ENCODE results near the gene PCDH7. TPM values are rescaled to one million over a fixed set of nuclear protein-coding genes. Genes with fewer than 3 reads are reported as not detected.

Gene PCDH7
- total RNA-seq, 1 experiment from 2014 or later: 28.6 TPM

DNA sequence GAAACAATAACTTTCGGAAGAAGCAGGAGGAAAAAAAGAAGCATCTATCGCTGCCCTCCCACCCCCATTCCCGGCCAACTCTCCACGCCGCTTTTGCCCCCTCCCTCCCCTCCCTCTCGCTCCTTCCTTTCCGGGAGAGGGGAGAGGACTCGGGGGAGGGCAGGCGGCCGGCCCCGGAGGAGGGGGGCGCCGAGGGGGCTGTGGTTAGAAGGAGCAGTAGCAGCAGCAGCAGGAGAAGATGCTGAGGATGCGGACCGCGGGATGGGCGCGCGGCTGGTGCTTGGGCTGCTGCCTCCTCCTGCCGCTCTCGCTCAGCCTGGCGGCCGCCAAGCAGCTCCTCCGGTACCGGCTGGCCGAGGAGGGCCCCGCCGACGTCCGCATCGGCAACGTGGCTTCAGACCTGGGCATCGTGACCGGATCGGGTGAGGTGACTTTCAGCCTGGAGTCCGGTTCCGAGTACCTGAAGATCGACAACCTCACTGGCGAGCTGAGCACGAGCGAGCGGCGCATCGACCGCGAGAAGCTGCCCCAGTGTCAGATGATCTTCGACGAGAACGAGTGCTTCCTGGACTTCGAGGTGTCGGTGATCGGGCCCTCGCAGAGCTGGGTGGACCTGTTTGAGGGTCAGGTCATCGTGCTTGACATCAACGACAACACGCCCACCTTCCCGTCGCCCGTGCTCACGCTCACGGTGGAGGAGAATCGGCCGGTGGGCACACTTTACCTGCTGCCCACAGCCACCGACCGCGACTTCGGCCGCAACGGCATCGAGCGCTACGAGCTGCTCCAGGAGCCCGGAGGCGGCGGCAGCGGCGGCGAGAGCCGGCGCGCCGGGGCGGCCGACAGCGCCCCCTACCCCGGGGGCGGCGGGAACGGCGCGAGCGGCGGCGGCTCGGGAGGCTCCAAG lies 1.3 kb downstream of the PCDH7 start:
- BruUV-seq (replicated peaks): no TSS peak
- peak overlapping the region; percentile 94 for H2AFZ ChIP-seq
- peak overlapping the region; percentile 64 for H3K4me3 ChIP-seq
- peaks cover 17% of the 10 kb centered on the region for H4K20me1 ChIP-seq (ENCODE audit: insufficient read depth)
- POLR2A ChIA-PET (ENCODE audit: unreplicated experiment): no interaction called here
- no peaks in the 10 kb centered on the region for H3K36me3 ChIP-seq (ENCODE audit: low read depth)
- peaks cover 55% of the 10 kb centered on the region for H3K79me2 ChIP-seq (ENCODE audit: low read depth)
- H3K4me2 ChIP-seq: peak overlapping the region; percentile 99
- H3F3A ChIP-seq (ENCODE audit: insufficient read depth, low read depth): peaks cover 14% of the 10 kb centered on the region
- H3K9me3 ChIP-seq (ENCODE audit: insufficient read depth, low read depth): no peaks in the 10 kb centered on the region
- H3K4me1 ChIP-seq (replicated peaks; ENCODE audit: insufficient read depth): peaks cover 23% of the 10 kb centered on the region
- no peak for TF ChIP-seq EZH2 (IDR thresholded peaks at IDR 0.05; ENCODE audit: low read depth)
- TF ChIP-seq, protein P1, sequence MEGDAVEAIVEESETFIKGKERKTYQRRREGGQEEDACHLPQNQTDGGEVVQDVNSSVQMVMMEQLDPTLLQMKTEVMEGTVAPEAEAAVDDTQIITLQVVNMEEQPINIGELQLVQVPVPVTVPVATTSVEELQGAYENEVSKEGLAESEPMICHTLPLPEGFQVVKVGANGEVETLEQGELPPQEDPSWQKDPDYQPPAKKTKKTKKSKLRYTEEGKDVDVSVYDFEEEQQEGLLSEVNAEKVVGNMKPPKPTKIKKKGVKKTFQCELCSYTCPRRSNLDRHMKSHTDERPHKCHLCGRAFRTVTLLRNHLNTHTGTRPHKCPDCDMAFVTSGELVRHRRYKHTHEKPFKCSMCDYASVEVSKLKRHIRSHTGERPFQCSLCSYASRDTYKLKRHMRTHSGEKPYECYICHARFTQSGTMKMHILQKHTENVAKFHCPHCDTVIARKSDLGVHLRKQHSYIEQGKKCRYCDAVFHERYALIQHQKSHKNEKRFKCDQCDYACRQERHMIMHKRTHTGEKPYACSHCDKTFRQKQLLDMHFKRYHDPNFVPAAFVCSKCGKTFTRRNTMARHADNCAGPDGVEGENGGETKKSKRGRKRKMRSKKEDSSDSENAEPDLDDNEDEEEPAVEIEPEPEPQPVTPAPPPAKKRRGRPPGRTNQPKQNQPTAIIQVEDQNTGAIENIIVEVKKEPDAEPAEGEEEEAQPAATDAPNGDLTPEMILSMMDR (conservative IDR thresholded peaks at IDR 0.05): 0 out of 2 replicates have a peak, but pooled peaks have one; percentile 13
- H3K9me2 ChIP-seq (ENCODE audit: insufficient read depth): no peaks in the 10 kb centered on the region
- intact Hi-C loops (cut with micrococcal nuclease; ENCODE audit: unreplicated experiment): loop anchor here (1.0 to 2.0 kb wide), 2 partner anchors 35 to 49 kb away; no protein-coding TSS in a partner anchor
- DNase-seq: peak; percentile 58 to 60
- H3K27ac ChIP-seq: peak overlapping the region; percentile 60; the same call in 1 of the 2 replicates
- no peaks in the 10 kb centered on the region for H3K27me3 ChIP-seq (ENCODE audit: insufficient read depth, low read depth)
- CTCF ChIA-PET: interaction anchor here (0.5 to 0.6 kb wide), 4 partner anchors 32 to 566 kb away, joined by 3 to 15 read pairs (median 5); no protein-coding TSS in a partner anchor

- H3K4me1 ChIP-seq (replicated peaks; ENCODE audit: insufficient read depth): peaks cover 29% of the 10 kb centered on the region
- POLR2A ChIA-PET (ENCODE audit: unreplicated experiment): no interaction called here
- H3K36me3 ChIP-seq (ENCODE audit: low read depth): no peaks in the 10 kb centered on the region
- CTCF ChIA-PET: interaction anchor here (0.5 kb wide), 1 partner anchor 566 kb away, joined by 7 read pairs; no protein-coding TSS in a partner anchor
- H4K20me1 ChIP-seq (ENCODE audit: insufficient read depth): peaks cover 17% of the 10 kb centered on the region
- H2AFZ ChIP-seq: no peak overlapping the region
- TF ChIP-seq, protein P1 (conservative IDR thresholded peaks at IDR 0.05): no peak
- TF ChIP-seq EZH2 (IDR thresholded peaks at IDR 0.05; ENCODE audit: low read depth): no peak
- no peak for DNase-seq
- peak overlapping the region; percentile 64; the same call in 1 of the 2 replicates for H3K4me3 ChIP-seq
- H3K27ac ChIP-seq: no peak overlapping the region
- BruUV-seq (replicated peaks): no TSS peak
- no peaks in the 10 kb centered on the region for H3K9me2 ChIP-seq (ENCODE audit: insufficient read depth)
- peaks cover 14% of the 10 kb centered on the region for H3F3A ChIP-seq (ENCODE audit: insufficient read depth, low read depth)
- peak overlapping the region; percentile 99 for H3K4me2 ChIP-seq
- peaks cover 61% of the 10 kb centered on the region for H3K79me2 ChIP-seq (ENCODE audit: low read depth)
- no peaks in the 10 kb centered on the region for H3K9me3 ChIP-seq (ENCODE audit: insufficient read depth, low read depth)
- intact Hi-C loops (cut with micrococcal nuclease; ENCODE audit: unreplicated experiment): no loop called here
- no peaks in the 10 kb centered on the region for H3K27me3 ChIP-seq (ENCODE audit: insufficient read depth, low read depth)
These were observed 1.9 kb downstream of the PCDH7 start for GRCh38 chr4:30722092-30722358.

- Histone ChIP-seq H3K79me2 (ENCODE audit: low read depth) (peaks cover 67% of the 10 kb centered on the region), H3K9me2 (ENCODE audit: insufficient read depth) (no peaks in the 10 kb centered on the region), H2AFZ (no peak overlapping the region), H3K36me3 (ENCODE audit: low read depth) (no peaks in the 10 kb centered on the region), H4K20me1 (ENCODE audit: insufficient read depth) (peaks cover 17% of the 10 kb centered on the region), H3K4me1 (replicated peaks; ENCODE audit: insufficient read depth) (peaks cover 35% of the 10 kb centered on the region), H3F3A (ENCODE audit: insufficient read depth, low read depth) (peaks cover 10% of the 10 kb centered on the region), H3K27me3 (ENCODE audit: insufficient read depth, low read depth) (no peaks in the 10 kb centered on the region), H3K27ac (no peak overlapping the region), H3K4me3 (peak overlapping the region; percentile 64; the same call in 1 of the 2 replicates), H3K4me2 (peak overlapping the region; percentile 99), H3K9me3 (ENCODE audit: insufficient read depth, low read depth) (no peaks in the 10 kb centered on the region)
- intact Hi-C loops (cut with micrococcal nuclease; ENCODE audit: unreplicated experiment): no loop called here
- ChIA-PET CTCF (no interaction called here), POLR2A (ENCODE audit: unreplicated experiment) (no interaction called here)
- BruUV-seq (replicated peaks): no TSS peak
- TF ChIP-seq EZH2 (IDR thresholded peaks at IDR 0.05; ENCODE audit: low read depth): no peak
- TF ChIP-seq, protein P1 (conservative IDR thresholded peaks at IDR 0.05): no peak
- no peak for DNase-seq
These were observed 2.4 kb downstream of the PCDH7 start for GRCh38 chr4:30722359-30723200.
